GM12873 (cell line): ENCODE data around the gene RELA.
A peak's percentile ranks its signal among the peaks of the same experiment; 100 is the strongest.

Source experiments
- TF ChIP-seq, protein P1 (sequence below): IDR thresholded peaks from 2 replicates; pipeline ENCODE4 v1.5.1; 2012; ENCODE audit warnings: low read depth, mild to moderate bottlenecking, moderate library complexity, low read length, control low read depth; ENCODE audit not compliant: insufficient read depth; ENCODE audit errors: missing control alignments

The RELA gene

GRCh38 chr11:65640483-65641296, 22.0 kb downstream of the RELA start:
- TF ChIP-seq, protein P1, sequence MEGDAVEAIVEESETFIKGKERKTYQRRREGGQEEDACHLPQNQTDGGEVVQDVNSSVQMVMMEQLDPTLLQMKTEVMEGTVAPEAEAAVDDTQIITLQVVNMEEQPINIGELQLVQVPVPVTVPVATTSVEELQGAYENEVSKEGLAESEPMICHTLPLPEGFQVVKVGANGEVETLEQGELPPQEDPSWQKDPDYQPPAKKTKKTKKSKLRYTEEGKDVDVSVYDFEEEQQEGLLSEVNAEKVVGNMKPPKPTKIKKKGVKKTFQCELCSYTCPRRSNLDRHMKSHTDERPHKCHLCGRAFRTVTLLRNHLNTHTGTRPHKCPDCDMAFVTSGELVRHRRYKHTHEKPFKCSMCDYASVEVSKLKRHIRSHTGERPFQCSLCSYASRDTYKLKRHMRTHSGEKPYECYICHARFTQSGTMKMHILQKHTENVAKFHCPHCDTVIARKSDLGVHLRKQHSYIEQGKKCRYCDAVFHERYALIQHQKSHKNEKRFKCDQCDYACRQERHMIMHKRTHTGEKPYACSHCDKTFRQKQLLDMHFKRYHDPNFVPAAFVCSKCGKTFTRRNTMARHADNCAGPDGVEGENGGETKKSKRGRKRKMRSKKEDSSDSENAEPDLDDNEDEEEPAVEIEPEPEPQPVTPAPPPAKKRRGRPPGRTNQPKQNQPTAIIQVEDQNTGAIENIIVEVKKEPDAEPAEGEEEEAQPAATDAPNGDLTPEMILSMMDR, result no peak

GRCh38 chr11:65639623-65640482, 22.9 kb downstream of the RELA start:
- TF ChIP-seq, protein P1, result no peak

DNA sequence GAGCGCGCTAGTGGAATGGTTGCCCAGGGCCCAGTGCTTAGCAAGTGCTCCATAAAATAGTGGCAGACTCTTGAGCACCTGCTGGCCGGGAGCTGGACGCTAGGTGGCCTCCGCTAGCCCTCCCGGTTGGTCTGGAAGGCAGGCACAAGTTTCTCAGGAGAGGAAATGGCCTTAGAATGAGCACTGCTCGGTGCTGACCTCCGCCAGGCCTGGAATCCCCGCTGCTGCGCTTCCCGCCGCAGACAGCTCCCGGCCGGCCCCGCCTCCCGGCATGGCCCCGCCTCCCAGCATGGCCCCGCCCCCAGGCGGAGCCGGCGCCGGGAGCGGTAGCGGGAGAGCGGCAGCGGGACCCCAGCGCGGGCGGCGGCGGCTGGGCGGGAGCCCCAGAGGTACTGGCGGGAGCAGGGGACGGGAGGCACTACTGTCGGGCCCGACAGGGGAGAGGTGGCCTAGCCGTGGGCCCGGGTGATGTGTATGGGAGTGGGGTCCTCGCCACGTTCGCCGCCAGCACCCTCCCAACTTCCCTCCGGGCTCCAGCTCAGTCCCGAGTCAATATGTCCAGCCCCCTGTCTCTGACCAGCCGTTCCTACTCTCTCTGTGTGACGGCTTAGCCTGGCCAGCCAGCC, 24.8 kb downstream of the RELA start, which contains the start of gene SIPA1:
SIPA1 (plus strand) TSS at position 308 of the 626 bp plus-strand sequence. CDS start 2,821 bp downstream, outside the sequence.
- TF ChIP-seq, protein P1, result peak; percentile 30

GRCh38 chr11:65637032-65637557, 25.6 kb downstream of the RELA start:
- TF ChIP-seq, protein P1, result no peak

- TF ChIP-seq, protein P1, result no peak
These were observed 26.3 kb downstream of the RELA start for GRCh38 chr11:65636108-65637031.

DNA sequence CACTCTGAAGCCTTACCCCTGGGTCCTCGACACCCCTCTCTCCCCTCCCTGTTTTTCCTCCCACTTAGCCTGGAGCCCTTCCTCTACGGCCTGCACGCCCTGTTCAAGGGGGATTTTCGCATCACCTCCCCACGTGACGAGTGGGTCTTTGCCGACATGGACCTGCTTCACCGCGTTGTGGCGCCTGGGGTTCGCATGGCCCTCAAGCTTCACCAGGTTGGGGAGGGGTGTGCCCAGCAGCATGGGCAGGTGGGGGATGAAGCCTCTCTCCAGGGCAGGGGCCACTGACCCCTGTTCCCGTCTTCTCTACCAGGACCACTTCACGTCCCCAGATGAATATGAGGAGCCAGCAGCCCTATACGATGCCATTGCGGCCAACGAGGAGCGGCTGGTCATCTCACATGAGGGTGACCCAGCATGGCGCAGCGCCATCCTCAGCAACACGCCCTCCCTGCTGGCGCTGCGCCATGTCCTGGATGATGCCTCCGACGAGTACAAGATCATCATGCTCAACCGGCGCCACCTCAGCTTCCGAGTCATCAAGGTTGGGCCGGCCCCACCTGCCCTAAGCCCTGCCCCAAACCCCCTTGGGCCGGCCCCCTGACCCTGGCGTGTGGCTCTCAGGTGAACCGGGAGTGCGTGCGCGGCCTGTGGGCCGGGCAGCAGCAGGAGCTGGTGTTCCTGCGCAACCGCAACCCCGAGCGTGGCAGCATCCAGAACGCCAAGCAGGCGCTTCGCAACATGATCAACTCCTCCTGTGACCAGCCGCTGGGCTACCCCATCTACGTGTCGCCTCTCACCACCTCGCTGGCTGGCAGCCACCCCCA, 27.6 kb downstream of the RELA start:
- TF ChIP-seq, protein P1, result no peak
